WTC11 (cell line): ENCODE data around the gene OSBPL9. TPM values are rescaled to one million over a fixed set of nuclear protein-coding genes. Genes with fewer than 3 reads are reported as not detected.

Experiments
- ATAC-seq: fragments of 200-7000 bp; cut with Tn5 transposase; 2 replicates; pipeline ENCODE4 v1.10.0; 2021; ENCODE audit warnings: mild to moderate bottlenecking, moderate library complexity
- CTCF ChIA-PET: fragments of 300-600 bp; sonication (Branson Sonifier 250); formaldehyde crosslinking; loops from one replicate; lab custom pipeline; 2021; ENCODE audit warnings: antibody characterized with exemption; lab: Charles Lee
- POLR2A ChIA-PET: fragments of 350-600 bp; sonication (Branson Sonifier 250); formaldehyde crosslinking; loops from one replicate; lab custom pipeline; 2021; ENCODE audit warnings: antibody characterized with exemption; lab: Charles Lee
- DNase-seq: peaks from one replicate; pipeline ENCODE4 v3.0.0; 2021; ENCODE audit warnings: low spot score
- H3K27ac Mint-ChIP-seq: 2 replicates; pipeline ENCODE4 v1.8.0; 2021; ENCODE audit warnings: mixed read lengths
- H3K27me3 Mint-ChIP-seq: 2 replicates; pipeline ENCODE4 v1.8.0; 2021; ENCODE audit warnings: low read depth, mild to moderate bottlenecking, moderate library complexity, mixed read lengths
- H3K36me3 Mint-ChIP-seq: 2 replicates; pipeline ENCODE4 v1.8.0; 2021; ENCODE audit warnings: mixed read lengths
- H3K4me1 Mint-ChIP-seq: 2 replicates; pipeline ENCODE4 v1.8.0; 2022; ENCODE audit warnings: mixed read lengths
- H3K4me3 Mint-ChIP-seq: 2 replicates; pipeline ENCODE4 v1.8.0; 2021; ENCODE audit warnings: mild to moderate bottlenecking, moderate library complexity, mixed read lengths
- H3K9me3 Mint-ChIP-seq: 2 replicates; pipeline ENCODE4 v1.8.0; 2021; ENCODE audit warnings: mixed read lengths
- ATF3 ChIP-seq: sonication (generic); formaldehyde crosslinking; conservative IDR thresholded peaks from 2 replicates; pipeline ENCODE4 v1.8.1; 2022; ENCODE audit warnings: mild to moderate bottlenecking, missing genetic modification reagents
- CREB1 ChIP-seq: sonication (generic); formaldehyde crosslinking; IDR thresholded peaks from 2 replicates; pipeline ENCODE4 v1.8.0; 2023; ENCODE audit warnings: mild to moderate bottlenecking, missing genetic modification reagents
- ERG ChIP-seq: fragments of 250-450 bp; sonication (Bioruptor Pico); IDR thresholded peaks from 2 replicates; pipeline ENCODE4 v1.8.0; 2021; ENCODE audit warnings: mild to moderate bottlenecking
- ETV6 ChIP-seq: sonication (generic); formaldehyde crosslinking; IDR thresholded peaks from 2 replicates; pipeline ENCODE4 v1.8.1; 2022; ENCODE audit warnings: mild to moderate bottlenecking, missing genetic modification reagents
- FOXP4 ChIP-seq: sonication (generic); formaldehyde crosslinking; IDR thresholded peaks from 2 replicates; pipeline ENCODE4 v1.8.0; 2022; ENCODE audit warnings: mild to moderate bottlenecking, missing genetic modification reagents
- GRHL2 ChIP-seq: fragments of 250-450 bp; sonication (Bioruptor Pico); IDR thresholded peaks from 2 replicates; pipeline ENCODE4 v1.8.0; 2022; ENCODE audit warnings: mild to moderate bottlenecking, moderate library complexity; ENCODE audit not compliant: insufficient replicate concordance, severe bottlenecking
- IRF2 ChIP-seq: sonication (generic); formaldehyde crosslinking; IDR thresholded peaks from 2 replicates; pipeline ENCODE4 v1.8.0; 2022; ENCODE audit warnings: low read depth, missing genetic modification reagents, borderline replicate concordance
- JAZF1 ChIP-seq: fragments of 250-450 bp; sonication (Bioruptor Pico); IDR thresholded peaks from 2 replicates; pipeline ENCODE4 v1.9.0; 2021; ENCODE audit warnings: moderate library complexity, mild to moderate bottlenecking, inconsistent platforms
- MLX ChIP-seq: sonication (generic); formaldehyde crosslinking; IDR thresholded peaks from 2 replicates; pipeline ENCODE4 v1.8.1; 2023; ENCODE audit warnings: mild to moderate bottlenecking, missing genetic modification reagents, moderate library complexity
- MXD4 ChIP-seq: fragments of 250-450 bp; sonication (Bioruptor Pico); IDR thresholded peaks from 2 replicates; pipeline ENCODE4 v1.8.0; 2021; ENCODE audit warnings: mild to moderate bottlenecking, moderate library complexity, borderline replicate concordance
- PRDM15 ChIP-seq: sonication (generic); formaldehyde crosslinking; IDR thresholded peaks from 2 replicates; pipeline ENCODE4 v1.8.0; 2022; ENCODE audit warnings: missing genetic modification reagents
- RELA ChIP-seq: sonication (generic); formaldehyde crosslinking; IDR thresholded peaks from 2 replicates; pipeline ENCODE4 v1.8.1; 2022; ENCODE audit warnings: missing genetic modification reagents, mild to moderate bottlenecking, borderline replicate concordance
- SMAD3 ChIP-seq: sonication (generic); formaldehyde crosslinking; IDR thresholded peaks from 2 replicates; pipeline ENCODE4 v1.8.0; 2022; ENCODE audit warnings: missing genetic modification reagents, mild to moderate bottlenecking, borderline replicate concordance
- SMAD4 ChIP-seq: sonication (generic); formaldehyde crosslinking; IDR thresholded peaks from 2 replicates; pipeline ENCODE4 v1.8.0; 2022; ENCODE audit warnings: mild to moderate bottlenecking, missing genetic modification reagents
- SOX15 ChIP-seq: fragments of 250-450 bp; sonication (Bioruptor Pico); IDR thresholded peaks from 2 replicates; pipeline ENCODE4 v1.9.0; 2021; ENCODE audit warnings: mild to moderate bottlenecking
- SP1 ChIP-seq: sonication (generic); formaldehyde crosslinking; conservative IDR thresholded peaks from 2 replicates; pipeline ENCODE4 v1.8.1; 2022; ENCODE audit warnings: missing genetic modification reagents
- TEAD4 ChIP-seq: sonication (generic); formaldehyde crosslinking; IDR thresholded peaks from 2 replicates; pipeline ENCODE4 v1.8.0; 2022; ENCODE audit warnings: mild to moderate bottlenecking, missing genetic modification reagents
- TP53 ChIP-seq: sonication (generic); formaldehyde crosslinking; IDR thresholded peaks from 2 replicates; pipeline ENCODE4 v1.8.1; 2023; ENCODE audit warnings: mild to moderate bottlenecking, missing genetic modification reagents
- USF2 ChIP-seq: sonication (generic); formaldehyde crosslinking; IDR thresholded peaks from 2 replicates; pipeline ENCODE4 v1.8.1; 2023; ENCODE audit warnings: mild to moderate bottlenecking, missing genetic modification reagents, moderate library complexity
- ZNF281 ChIP-seq: sonication (generic); formaldehyde crosslinking; IDR thresholded peaks from 2 replicates; pipeline ENCODE4 v1.8.0; 2023; ENCODE audit warnings: mild to moderate bottlenecking, missing genetic modification reagents
- ZNF396 ChIP-seq: fragments of 250-450 bp; sonication (Bioruptor Pico); IDR thresholded peaks from 2 replicates; pipeline ENCODE4 v1.8.0; 2021; ENCODE audit warnings: mild to moderate bottlenecking, moderate library complexity, borderline replicate concordance
- ZNF416 ChIP-seq: fragments of 250-450 bp; sonication (Bioruptor Pico); IDR thresholded peaks from 2 replicates; pipeline ENCODE4 v1.9.0; 2021; ENCODE audit warnings: mild to moderate bottlenecking, inconsistent platforms
- total RNA-seq: library from RNA; stranded (reverse); gene quantifications from 3 replicates; pipeline ENCODE4 v1.2.3, GENCODE V29; 2021

Gene OSBPL9
- total RNA-seq, 1 experiment from 2014 or later = 55.6 TPM

- DNase-seq (no peak), ATAC-seq (no peak)
- no peak overlapping the region for H3K27ac Mint-ChIP-seq
- no peaks in the 10 kb centered on the region for H3K9me3 Mint-ChIP-seq
- no peaks in the 10 kb centered on the region for H3K27me3 Mint-ChIP-seq
- peaks cover 21% of the 10 kb centered on the region for H3K4me1 Mint-ChIP-seq
- H3K4me3 Mint-ChIP-seq = no peak overlapping the region
- no peaks in the 10 kb centered on the region for H3K36me3 Mint-ChIP-seq
- POLR2A ChIA-PET = no interaction called here
- CTCF ChIA-PET = no interaction called here
- TF ChIP-seq SP1 (CRISPR knock-in tag) (no peak), SMAD4 (CRISPR knock-in tag) (no peak), ZNF281 (CRISPR knock-in tag) (no peak), ZNF396 (CRISPR knock-in tag) (no peak), ZNF416 (CRISPR knock-in tag) (no peak), ETV6 (CRISPR knock-in tag) (no peak), IRF2 (CRISPR knock-in tag) (no peak), JAZF1 (CRISPR knock-in tag) (no peak), SOX15 (CRISPR knock-in tag) (no peak), ATF3 (no peak), GRHL2 (no peak), RELA (CRISPR knock-in tag) (no peak), FOXP4 (CRISPR knock-in tag) (no peak), MLX (no peak)
Measured at GRCh38 chr1:51651552-51651942, 34.7 kb downstream of the OSBPL9 start.

- CTCF ChIA-PET = no interaction called here
- ATAC-seq (no peak), DNase-seq (no peak)
- POLR2A ChIA-PET = no interaction called here
- Mint-ChIP-seq H3K27ac (no peak overlapping the region), H3K36me3 (no peaks in the 10 kb centered on the region), H3K4me3 (no peak overlapping the region), H3K9me3 (no peaks in the 10 kb centered on the region), H3K4me1 (peaks cover 21% of the 10 kb centered on the region), H3K27me3 (no peaks in the 10 kb centered on the region)
- TF ChIP-seq PRDM15 (CRISPR knock-in tag) (no peak), ATF3 (no peak), TEAD4 (no peak), TP53 (CRISPR knock-in tag) (no peak), CREB1 (CRISPR knock-in tag) (no peak), ERG (no peak), SMAD3 (no peak), USF2 (CRISPR knock-in tag) (no peak), MXD4 (CRISPR knock-in tag) (no peak)
Measured at GRCh38 chr1:51652599-51652998, 35.7 kb downstream of the OSBPL9 start.
